Lung (tissue), 12 donors: Measurements from ENCODE around the gene EPHA6. TPM values are rescaled to one million over a fixed set of nuclear protein-coding genes. Genes with fewer than 3 reads are reported as not detected.

ENCODE experiments used
- ATAC-seq: fragments of 200-7000 bp; cut with Tn5 transposase; one replicate; pipeline ENCODE4 v1.9.1; 2020; ENCODE audit warnings: moderate number of reproducible peaks; ENCODE audit not compliant: insufficient read depth, low FRiP score
- DNase-seq, 3 donors: peaks; one replicate each; pipeline ENCODE4 v3.0.0-alpha.2; 2013 to 2017
- H3K27ac ChIP-seq, 2 donors: one replicate each; pipeline ENCODE4 v1.5.1; 2013; ENCODE audit warnings: mild to moderate bottlenecking in 2 of 2, moderate library complexity in 2 of 2, control low read depth in 1 of 2, inconsistent platforms in 1 of 2, low read depth in 1 of 2, low read length in 1 of 2
- H3K27me3 ChIP-seq, 3 donors: one replicate each; pipeline ENCODE4 v1.5.1; 2013; ENCODE audit warnings: low read length in 2 of 3; ENCODE audit not compliant: control insufficient read depth in 3 of 3, insufficient read depth in 3 of 3
- H3K36me3 ChIP-seq, 4 donors: one replicate each; pipeline ENCODE4 v1.5.1; 2013; ENCODE audit warnings: low read length in 4 of 4, mild to moderate bottlenecking in 1 of 4, moderate library complexity in 1 of 4; ENCODE audit not compliant: control insufficient read depth in 4 of 4, insufficient read depth in 4 of 4
- H3K4me1 ChIP-seq, 5 donors: one replicate each; pipeline ENCODE4 v1.5.1; 2013; ENCODE audit warnings: low read length in 5 of 5, mild to moderate bottlenecking in 2 of 5, moderate library complexity in 1 of 5; ENCODE audit not compliant: control insufficient read depth in 5 of 5, insufficient read depth in 5 of 5
- H3K4me3 ChIP-seq: one replicate; pipeline ENCODE4 v1.5.1; 2013; ENCODE audit warnings: mild to moderate bottlenecking, control low read depth, moderate library complexity
- H3K9ac ChIP-seq, 2 donors: one replicate each; pipeline ENCODE4 v1.5.1; 2013; ENCODE audit warnings: low read length in 2 of 2, control low read depth in 1 of 2; ENCODE audit not compliant: insufficient read depth in 1 of 2
- H3K9me3 ChIP-seq, 4 donors: one replicate each; pipeline ENCODE4 v1.5.1; 2013; ENCODE audit warnings: low read length in 3 of 4, mild to moderate bottlenecking in 1 of 4, moderate library complexity in 1 of 4; ENCODE audit not compliant: control insufficient read depth in 4 of 4, insufficient read depth in 3 of 4
- WGBS, 2 donors: extraction: QIAGEN DNeasy Blood & Tissue Kit; methylation state at CpG; one replicate each; pipeline ENCODE4 v1.1.7; 2013; 5-methylcytosine and 5-hydroxymethylcytosine counted together
- polyA plus RNA-seq, 2 donors: library from polyadenylated mRNA; stranded (reverse); fragments of 200-250 nt; gene quantifications; one replicate each; pipeline ENCODE4 v1.2.1, GENCODE V29; 2013
- total RNA-seq, 2 donors: library from RNA; depleted of rRNA in 1 of 2; stranded (reverse); fragments of >200 nt in 1 of 2; gene quantifications; one replicate each; pipeline ENCODE4 v1.2.1, GENCODE V29; 2014 to 2021
- TF ChIP-seq, protein P1 (sequence below): IDR thresholded peaks from 2 replicates; pipeline ENCODE4 v1.5.1; 2012; ENCODE audit warnings: mild to moderate bottlenecking; ENCODE audit errors: control extremely low read depth, extremely low read depth
- donor health status: control.
- donor health status: control.
- donor health status: Bipolar disorder and iron deficiency.
- donor health status: healthy.
- donor health status: DM: yes; HTN: yes; CAD: no.

EPHA6 gene
- total and polyA plus RNA-seq, 4 donors = 0.31 to 1.3 TPM; not detected in 2

DNA sequence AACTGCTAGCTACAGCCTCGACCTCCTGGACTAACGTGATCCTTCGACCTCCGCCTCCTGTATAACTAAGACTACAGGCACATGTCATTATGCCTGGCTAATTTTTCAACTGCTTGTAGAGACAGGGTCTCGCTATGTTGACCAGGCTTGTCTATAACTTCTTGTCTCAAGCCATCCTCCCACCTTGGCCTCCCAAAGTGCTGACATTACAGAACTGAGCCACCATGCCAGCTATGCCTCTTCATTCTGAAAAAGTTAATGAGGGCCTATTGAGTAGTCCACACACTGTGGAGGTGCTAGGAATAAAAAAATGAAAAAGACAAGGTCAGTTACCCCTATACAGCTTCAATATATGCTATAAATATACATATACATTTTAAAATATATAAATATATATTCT lies 18.3 kb upstream of the EPHA6 start:
- Histone ChIP-seq H3K27me3 (no peaks in the 10 kb centered on the region), H3K9me3 (peaks cover 0 to 1% (median 0%) of the 10 kb centered on the region in 4 donors), H3K27ac (no peak overlapping the region), H3K9ac (no peak overlapping the region), H3K4me3 (no peak overlapping the region), H3K36me3 (no peaks in the 10 kb centered on the region), H3K4me1 (no peaks in the 10 kb centered on the region)
- ATAC-seq (no peak), DNase-seq (no peak)
- 84 to 86% methylated on average over 5 of the region's 5 CpGs for WGBS, 2 donors
- TF ChIP-seq, protein P1, sequence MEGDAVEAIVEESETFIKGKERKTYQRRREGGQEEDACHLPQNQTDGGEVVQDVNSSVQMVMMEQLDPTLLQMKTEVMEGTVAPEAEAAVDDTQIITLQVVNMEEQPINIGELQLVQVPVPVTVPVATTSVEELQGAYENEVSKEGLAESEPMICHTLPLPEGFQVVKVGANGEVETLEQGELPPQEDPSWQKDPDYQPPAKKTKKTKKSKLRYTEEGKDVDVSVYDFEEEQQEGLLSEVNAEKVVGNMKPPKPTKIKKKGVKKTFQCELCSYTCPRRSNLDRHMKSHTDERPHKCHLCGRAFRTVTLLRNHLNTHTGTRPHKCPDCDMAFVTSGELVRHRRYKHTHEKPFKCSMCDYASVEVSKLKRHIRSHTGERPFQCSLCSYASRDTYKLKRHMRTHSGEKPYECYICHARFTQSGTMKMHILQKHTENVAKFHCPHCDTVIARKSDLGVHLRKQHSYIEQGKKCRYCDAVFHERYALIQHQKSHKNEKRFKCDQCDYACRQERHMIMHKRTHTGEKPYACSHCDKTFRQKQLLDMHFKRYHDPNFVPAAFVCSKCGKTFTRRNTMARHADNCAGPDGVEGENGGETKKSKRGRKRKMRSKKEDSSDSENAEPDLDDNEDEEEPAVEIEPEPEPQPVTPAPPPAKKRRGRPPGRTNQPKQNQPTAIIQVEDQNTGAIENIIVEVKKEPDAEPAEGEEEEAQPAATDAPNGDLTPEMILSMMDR = no peak

DNA sequence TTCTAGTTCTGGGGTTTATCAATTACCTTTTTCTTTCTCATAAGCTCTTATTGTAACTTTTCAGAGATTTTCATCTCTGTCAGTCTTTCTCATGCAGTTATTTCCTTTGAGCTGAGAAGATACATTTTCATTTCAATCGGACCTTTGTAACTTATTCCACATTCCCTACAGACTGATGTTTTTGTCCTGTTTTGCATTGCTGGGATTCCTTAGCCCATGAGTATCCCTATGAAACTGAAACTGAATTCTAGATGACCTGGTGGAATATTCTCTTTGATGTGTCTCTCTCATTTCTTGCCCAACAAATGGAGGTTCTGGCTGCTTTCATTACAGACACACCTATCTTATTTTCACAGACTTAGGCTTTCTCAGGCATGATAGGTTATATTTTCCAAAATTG lies 10.5 kb upstream of the EPHA6 start:
- H3K4me3 ChIP-seq = no peak overlapping the region
- H3K27ac ChIP-seq = no peak overlapping the region
- H3K36me3 ChIP-seq = no peaks in the 10 kb centered on the region
- no peaks in the 10 kb centered on the region for H3K4me1 ChIP-seq
- DNase-seq (no peak), ATAC-seq (no peak)
- H3K9ac ChIP-seq = no peak overlapping the region
- peaks cover 0 to 3% (median 0%) of the 10 kb centered on the region in 4 donors for H3K9me3 ChIP-seq
- H3K27me3 ChIP-seq = no peaks in the 10 kb centered on the region
- WGBS, 2 donors = 80 to 84% methylated on average over 1 of the region's 1 CpG
- TF ChIP-seq, protein P1 = no peak

DNA sequence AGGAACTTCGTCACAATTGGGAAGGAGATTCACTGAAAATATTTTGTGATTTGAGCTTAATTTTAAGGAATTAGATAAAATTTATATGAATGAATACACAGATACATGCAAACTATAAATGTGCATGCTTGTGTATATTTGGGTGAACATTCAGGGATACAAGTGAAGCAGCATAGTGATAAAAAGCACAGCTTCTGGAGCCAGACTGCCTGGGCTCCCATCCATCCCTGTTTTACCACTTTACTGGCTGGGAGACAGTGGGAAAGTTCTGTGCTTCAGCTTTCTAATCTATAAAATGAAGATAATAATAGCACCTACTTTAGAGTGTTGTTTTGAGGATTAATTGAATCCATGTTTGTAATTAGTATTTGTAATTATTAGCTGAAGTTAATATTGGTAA lies 8.1 kb upstream of the EPHA6 start:
- no peak for ATAC-seq
- H3K36me3 ChIP-seq = no peaks in the 10 kb centered on the region

More for the DNA sequence above, 8.1 kb upstream of the EPHA6 start:
- Histone ChIP-seq H3K4me1 (no peaks in the 10 kb centered on the region), H3K27ac (no peak overlapping the region), H3K4me3 (no peak overlapping the region), H3K27me3 (peaks cover 0 to 9% (median 0%) of the 10 kb centered on the region in 3 donors), H3K9me3 (no peaks in the 10 kb centered on the region), H3K9ac (no peak overlapping the region)
- TF ChIP-seq, protein P1 = no peak
- WGBS, 2 donors = 70 to 82% methylated on average over 1 of the region's 1 CpG
- no peak for DNase-seq
